GDM1 (cell line): ENCODE results near the gene CCDC150.
"Not testable (repeated sequence)": the region's sequence is repeated elsewhere in the genome, so short reads cannot be mapped to it uniquely, and the experiment has no call there.

Experiments
- DNase-seq: peaks from one replicate; lab custom pipeline; 2025; lab: John Stamatoyannopoulos, UW

The CCDC150 gene

DNA sequence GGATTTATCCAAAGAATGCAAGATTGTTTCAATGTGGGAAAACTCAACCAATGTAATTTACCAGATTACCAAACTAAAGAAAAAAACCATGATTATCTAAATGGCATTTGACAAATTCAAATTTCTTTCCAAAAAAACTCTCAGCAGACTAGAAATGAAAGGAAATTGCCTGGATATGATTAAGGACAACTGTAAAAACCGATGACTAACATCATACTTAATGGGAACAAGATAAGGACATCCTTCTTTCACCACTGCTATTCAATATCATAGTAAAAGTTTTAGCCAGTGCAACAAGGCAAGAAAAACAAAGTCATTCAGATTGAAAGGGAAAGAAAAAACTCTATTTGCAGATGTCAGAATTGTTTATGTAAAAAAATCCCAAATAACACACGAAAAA, 4.4 kb upstream of the CCDC150 start:
- no peak for DNase-seq

- DNase-seq, result no peak
Measured at GRCh38 chr2:196638765-196639164, 750 bp upstream of the CCDC150 start.

DNA sequence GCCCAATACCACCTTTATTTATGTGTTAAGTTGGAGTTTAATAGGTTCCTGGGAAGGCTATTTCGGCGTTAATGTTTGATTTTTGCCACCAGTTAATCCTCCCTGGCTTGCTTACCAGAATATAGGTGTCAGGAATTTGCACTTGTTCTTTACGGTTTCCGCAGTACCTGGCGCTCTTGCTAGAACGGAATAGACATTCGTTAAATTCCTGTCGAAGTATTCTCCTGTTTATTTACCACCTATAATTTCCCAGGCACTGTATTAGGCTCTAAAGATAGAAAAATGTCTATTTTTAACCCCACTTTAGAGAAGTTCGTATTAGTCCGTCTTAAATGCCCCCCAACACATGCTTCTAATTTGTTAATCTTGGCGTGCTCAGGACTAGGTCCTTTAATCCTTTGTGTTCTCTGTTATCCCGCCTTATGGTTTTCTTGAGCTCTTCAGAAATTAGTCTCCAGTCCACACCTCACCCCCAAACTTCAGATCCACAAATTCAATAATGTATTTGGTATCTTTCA, 575 bp downstream of the CCDC150 start:
- DNase-seq, result no peak

DNA sequence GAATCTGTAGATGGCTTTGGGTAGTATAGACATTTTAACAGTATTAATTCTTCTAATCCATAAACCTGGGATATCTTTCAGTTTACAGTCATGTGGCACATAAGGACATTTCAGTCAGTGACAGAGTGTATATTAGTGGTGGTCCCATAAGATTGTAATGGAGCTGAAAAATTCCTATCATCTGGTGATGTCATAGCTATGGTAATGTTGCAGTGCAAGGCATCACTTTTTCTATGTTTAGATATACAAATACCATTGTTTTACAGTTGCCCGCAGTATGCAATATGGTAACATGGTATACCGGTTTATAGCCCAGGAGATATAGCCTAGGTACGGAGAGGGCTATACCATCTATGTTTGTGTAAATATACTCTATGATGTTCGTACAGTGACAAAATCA, 9.7 kb downstream of the CCDC150 start:
- DNase-seq, result no peak

DNA sequence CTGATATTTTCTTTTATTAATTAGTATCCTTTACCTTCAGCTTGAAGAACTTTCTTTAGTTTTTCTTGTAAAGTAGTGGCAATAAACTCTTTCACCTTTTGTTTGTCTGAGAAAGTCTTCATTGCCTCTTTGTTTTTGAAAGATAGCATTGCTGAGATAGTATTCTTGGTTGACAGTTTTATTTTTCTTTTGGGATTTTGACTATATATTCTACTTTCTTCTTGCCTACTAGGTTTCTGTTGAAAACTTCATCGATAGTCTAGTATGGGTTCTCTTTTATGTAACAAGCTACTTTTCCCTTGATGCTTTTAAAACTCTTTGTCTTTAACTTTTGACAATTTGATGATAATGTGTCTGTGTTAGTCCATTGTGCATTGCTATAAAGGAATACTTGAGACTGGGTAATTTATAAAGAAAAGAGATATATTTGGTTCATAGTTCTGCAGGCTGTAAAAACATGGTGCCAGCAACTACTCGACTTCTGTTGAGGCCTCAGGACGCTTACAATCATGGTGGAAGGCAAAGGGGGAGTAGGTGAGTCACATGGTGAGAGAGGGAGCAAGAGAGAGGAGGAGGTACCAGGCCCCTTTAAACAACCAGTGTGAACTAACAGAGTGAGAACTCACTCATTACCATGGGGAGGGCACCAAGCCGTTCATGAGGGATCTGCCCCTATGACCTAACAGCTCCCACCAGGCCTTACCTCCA, 12.0 kb downstream of the CCDC150 start:
- no peak for DNase-seq

- DNase-seq, result no peak
Measured at GRCh38 chr2:196652869-196653268, 13.4 kb downstream of the CCDC150 start.

- no peak for DNase-seq
Measured at GRCh38 chr2:196653843-196654242, 14.3 kb downstream of the CCDC150 start.

DNA sequence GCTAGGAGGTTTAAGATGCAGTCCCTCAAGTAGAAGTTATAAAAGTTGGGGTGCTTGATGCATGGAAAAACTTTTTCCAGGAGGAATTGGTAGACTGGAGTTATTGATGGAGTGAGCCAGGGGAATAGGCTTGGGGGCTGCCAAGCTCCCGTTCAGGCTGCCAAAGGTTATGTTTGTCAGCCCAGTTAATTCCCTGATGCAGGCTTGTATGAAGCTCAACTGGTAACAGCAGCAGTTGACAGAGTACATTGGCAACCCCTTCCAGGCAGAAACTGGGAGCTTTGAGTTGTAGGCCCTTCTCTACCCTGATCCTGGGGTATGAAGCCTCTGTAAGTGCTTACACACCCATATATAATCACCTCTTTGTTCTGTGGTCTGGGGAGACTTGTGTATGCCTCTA, 16.2 kb downstream of the CCDC150 start:
- no peak for DNase-seq

- no peak for DNase-seq
Measured at GRCh38 chr2:196657333-196657732, 17.8 kb downstream of the CCDC150 start.

DNA sequence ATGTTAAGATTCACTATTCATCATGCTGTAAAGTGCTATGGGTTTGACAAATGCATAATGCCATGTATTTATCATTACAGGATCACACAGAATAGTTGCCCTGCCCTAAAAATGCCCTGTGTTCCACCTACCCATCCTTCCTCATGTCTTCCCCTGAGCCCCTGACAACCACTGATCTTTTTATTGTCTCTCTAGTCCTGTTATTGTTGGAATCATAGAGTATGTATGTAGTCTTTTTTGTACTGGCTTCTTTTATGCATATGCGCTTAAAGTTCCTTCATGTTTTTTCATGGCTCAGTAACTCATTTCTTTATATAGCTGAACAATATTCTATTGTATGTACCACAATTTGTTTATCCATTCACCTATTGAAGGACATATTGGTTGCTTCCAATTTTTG, 20.3 kb downstream of the CCDC150 start:
- no peak for DNase-seq

DNA sequence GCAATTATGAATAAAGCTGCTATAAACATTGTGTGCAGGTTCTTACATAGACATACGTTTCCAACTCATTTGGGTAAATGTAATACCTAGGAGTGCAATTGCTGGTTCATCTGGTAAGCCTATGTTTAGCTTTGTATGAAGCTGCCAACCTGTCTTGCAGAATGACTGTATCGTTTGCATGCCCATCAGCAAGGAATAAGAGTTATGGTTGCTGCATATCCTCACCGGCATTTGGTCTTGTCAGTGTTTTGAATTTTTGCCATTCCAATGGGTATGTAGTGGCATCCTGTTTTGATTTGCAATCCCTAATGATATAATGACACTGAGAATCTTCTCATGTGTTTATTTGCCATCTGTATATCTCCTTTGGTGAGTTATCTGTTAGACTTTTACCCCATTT, 20.7 kb downstream of the CCDC150 start:
- DNase-seq, result no peak

DNA sequence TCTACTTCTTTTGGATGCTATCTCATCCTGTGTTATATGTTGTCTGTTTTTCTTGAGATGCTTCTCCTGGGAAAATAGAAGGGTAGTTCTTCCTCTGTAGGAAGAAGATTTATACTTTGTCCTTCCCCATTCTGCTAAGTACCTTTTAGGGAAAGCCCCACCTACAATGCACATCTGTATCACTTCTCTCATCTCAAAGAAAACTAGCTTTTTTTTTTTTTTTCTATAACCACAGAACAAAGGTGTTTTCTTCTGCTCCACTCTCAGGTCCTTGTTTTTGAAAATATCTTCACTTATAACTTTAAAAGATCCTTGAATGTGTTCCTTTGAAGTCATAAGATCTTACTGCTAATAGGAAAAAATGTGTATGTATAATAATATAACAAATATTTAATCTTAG, 30.8 kb downstream of the CCDC150 start:
- no peak for DNase-seq

DNA sequence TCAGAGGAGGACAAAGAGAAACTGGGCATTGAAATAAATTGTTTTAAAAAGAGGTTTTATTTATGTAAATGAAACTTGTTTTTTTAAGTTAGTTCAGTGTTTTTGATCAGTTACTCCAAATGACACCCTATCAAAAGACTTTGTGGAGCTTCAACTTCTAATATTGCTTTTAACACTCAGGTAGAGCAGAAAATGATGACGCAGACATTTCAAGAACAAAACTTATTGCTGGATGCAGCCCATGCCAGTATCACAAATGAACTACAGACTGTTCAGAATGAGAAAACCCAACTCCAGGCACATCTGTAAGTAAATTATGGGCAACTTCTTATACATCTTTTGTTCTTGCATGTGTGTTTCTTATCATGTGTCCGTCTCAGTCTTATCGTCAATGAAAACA, 36.4 kb downstream of the CCDC150 start:
- no peak for DNase-seq

DNA sequence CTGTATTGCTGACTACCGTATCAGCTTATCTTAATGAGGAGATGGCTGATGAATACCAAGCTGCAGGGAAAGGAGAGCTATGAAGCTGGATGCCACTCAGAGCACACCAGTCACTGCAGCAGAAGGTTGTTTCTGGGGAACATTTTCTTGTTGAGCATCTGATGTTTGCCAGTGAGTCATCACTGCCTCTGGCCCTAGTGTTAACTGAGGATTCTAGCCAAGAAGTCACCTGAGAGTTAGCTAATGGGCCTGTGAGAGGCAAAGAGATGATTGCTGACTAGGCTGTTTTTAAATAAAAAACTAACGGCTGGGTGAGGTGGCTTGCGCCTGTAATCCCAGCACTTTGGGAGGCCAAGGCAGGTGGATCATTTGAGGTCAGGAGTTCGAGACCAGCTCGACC, 37.9 kb downstream of the CCDC150 start:
- DNase-seq, result no peak

DNA sequence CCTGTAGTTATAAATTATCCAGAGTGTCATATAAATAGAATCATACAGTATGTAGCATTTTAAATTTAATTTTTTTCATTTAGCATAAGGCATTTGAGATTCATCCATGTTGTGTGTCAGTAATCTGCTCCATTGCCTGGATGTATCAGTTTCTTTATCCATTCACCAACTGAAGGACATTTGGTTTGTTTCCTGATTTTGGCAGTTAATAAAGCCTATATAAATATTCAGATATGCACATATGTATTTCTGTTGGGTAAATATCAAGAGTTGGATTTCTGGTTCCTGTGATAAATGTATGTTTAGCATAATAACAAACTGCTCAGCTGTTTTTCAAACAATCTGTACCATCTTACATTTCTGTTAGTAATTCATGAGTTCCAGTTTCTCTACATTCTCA, 39.9 kb downstream of the CCDC150 start:
- DNase-seq, result no peak

GRCh38 chr2:196681510-196681909, 42.0 kb downstream of the CCDC150 start:
- DNase-seq, result no peak

GRCh38 chr2:196685792-196686191, 46.3 kb downstream of the CCDC150 start:
- no peak for DNase-seq

GRCh38 chr2:196686737-196687136, 47.2 kb downstream of the CCDC150 start:
- DNase-seq, result not testable (repeated sequence)

DNA sequence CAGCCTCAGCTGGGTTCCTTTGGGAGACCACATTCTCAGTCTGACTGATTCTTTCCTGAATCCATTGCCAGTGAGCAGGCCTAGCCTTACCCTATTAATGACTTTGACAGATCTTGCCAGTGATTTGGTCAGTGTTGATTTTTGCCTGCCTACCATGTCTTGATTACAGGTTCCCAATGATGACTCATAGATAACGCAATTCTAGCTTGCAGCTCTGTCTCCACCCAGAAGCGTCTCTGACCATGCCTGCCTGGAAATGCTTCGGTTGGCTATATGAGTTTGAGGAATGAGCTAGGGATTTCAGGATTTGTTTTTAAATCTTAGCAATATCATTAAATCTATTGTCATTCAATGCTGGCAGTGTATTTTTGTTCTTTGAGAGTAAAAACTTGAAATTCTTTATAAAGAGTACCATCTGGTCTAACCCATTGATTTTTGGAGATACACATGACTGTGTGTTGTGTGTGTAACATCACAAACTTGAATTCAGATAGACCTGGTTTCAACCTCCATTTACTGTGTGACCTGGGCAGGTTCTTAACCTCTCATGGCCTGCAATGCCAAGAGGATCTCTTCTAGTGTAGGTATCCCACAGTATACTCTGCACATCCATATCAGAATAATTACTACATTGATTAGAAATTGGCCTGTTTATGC, 57.0 kb downstream of the CCDC150 start:
- no peak for DNase-seq

DNA sequence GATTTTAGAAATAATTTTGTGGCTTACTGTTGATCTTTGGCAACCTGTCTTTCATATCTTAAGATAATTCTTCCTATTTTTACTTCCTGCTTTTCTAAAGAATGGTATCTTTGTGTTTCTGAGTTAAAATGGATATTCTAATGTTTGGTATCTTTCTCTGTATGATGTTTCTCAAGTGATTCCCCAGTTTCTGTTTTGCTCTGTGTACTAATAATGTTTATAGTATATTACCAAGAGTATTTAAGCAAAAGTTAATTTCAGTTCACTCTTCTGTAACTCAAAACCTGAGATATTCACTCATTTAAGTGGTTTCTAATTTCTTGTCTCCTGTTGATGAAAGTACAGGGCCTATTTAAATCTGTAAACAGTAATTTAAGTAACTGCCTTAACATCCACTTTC, 58.3 kb downstream of the CCDC150 start:
- DNase-seq, result no peak

DNA sequence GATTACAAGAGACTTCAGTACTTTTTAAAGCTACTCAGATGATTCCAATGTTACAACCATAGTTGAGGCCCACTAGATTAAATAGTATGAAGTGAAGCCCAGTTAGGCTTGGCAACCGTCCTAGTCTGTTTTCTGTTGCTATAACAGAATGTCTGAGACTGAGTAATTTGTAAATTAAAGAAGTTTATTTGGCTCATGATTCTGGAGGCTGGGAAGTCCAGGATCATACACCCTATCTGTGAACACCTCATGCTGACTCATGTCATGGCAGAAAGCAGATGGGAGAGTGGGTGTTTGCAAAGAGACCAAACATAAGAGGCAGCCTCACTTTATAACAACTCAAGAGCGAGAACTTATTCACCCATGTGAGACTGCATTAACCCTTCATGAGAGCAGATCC, 63.1 kb downstream of the CCDC150 start:
- no peak for DNase-seq

- DNase-seq, result no peak
Measured at GRCh38 chr2:196703695-196704094, 64.2 kb downstream of the CCDC150 start.

GRCh38 chr2:196710056-196710455, 70.5 kb downstream of the CCDC150 start:
- DNase-seq, result not testable (repeated sequence)

- no peak for DNase-seq
Measured at GRCh38 chr2:196711625-196712024, 72.1 kb downstream of the CCDC150 start.
